GM19099 (cell line): ENCODE measurements around the gene ETV1.

ENCODE experiments used
- POLR2A ChIP-seq: IDR thresholded peaks from 3 replicates; pipeline ENCODE4 v1.6.1; 2011; ENCODE audit warnings: low read depth; ENCODE audit not compliant: insufficient read length; ENCODE audit errors: extremely low read depth

Gene ETV1

GRCh38 chr7:13989126-13989948 lies at the start of gene ETV1:
ETV1 (minus strand) TSS chr7:13989666; CDS start chr7:13989052, 614 bp downstream.
- no peak for TF ChIP-seq POLR2A

GRCh38 chr7:14024406-14024805 lies 34.9 kb upstream of the ETV1 start:
- no peak for TF ChIP-seq POLR2A

- TF ChIP-seq POLR2A, result no peak
Observed at GRCh38 chr7:14023838-14024237, 34.4 kb upstream of the ETV1 start.

GRCh38 chr7:14023342-14023741 lies 33.9 kb upstream of the ETV1 start:
- TF ChIP-seq POLR2A, result no peak

- no peak for TF ChIP-seq POLR2A
Observed at GRCh38 chr7:14021069-14021468, 31.6 kb upstream of the ETV1 start.

GRCh38 chr7:14020339-14020900 lies 31.0 kb upstream of the ETV1 start:
- TF ChIP-seq POLR2A, result no peak

- TF ChIP-seq POLR2A, result no peak
Observed at GRCh38 chr7:14018751-14019150, 29.3 kb upstream of the ETV1 start.

- TF ChIP-seq POLR2A, result no peak
Observed at GRCh38 chr7:14016950-14017349, 27.5 kb upstream of the ETV1 start.

GRCh38 chr7:14013898-14014297 lies 24.4 kb upstream of the ETV1 start:
- TF ChIP-seq POLR2A, result no peak

GRCh38 chr7:14009453-14010418 lies 20.3 kb upstream of the ETV1 start:
- TF ChIP-seq POLR2A, result no peak

GRCh38 chr7:14001139-14001538 lies 11.7 kb upstream of the ETV1 start:
- TF ChIP-seq POLR2A, result no peak

- TF ChIP-seq POLR2A, result no peak
Observed at GRCh38 chr7:14000247-14000646, 10.8 kb upstream of the ETV1 start.

- TF ChIP-seq POLR2A, result no peak
Observed at GRCh38 chr7:13998866-13999265, 9.4 kb upstream of the ETV1 start.

GRCh38 chr7:13992596-13992964 lies 3.1 kb upstream of the ETV1 start:
- TF ChIP-seq POLR2A, result no peak
